Measurements from ENCODE around the gene IMPA2. TPM values are rescaled to one million over a fixed set of nuclear protein-coding genes. Genes with fewer than 3 reads are reported as not detected.
"Not testable (repeated sequence)": the region's sequence is repeated elsewhere in the genome, so short reads cannot be mapped to it uniquely, and the experiment has no call there.

The IMPA2 gene
- total RNA-seq, 1 donor from 2014 or later, result 31.8 TPM

DNA sequence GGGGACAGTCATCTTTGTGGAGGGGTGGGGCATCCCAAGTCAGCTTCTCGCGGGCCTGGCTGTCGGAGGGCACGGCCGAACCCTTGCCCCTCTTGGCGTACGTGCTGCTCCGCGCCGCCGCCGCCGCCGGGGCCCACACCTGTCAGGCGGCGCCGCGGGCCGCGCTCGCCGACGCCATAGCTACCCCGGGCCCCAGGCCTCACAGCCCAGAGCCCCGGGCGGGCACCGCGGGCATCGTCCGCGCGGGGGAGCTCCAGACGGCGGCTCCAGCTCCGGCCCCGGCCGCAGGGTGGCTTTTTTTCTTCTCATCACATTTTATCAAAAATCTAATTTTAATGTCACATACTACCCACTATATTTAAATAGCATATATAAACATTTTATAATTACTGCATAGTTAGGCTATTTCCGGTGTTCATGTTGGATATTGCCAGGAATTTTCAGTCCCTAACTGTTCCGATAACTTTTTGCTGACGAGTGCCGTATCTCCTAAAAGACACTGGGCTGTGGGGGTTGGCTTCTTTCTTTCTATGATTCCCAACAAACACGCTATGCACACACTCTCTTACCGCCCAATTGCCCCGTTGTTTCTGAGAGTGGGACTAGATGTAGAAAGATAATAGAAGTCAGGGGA, 87.1 kb downstream of the IMPA2 start:
- DNase-seq (ENCODE audit: low spot score), result not testable (repeated sequence)

DNA sequence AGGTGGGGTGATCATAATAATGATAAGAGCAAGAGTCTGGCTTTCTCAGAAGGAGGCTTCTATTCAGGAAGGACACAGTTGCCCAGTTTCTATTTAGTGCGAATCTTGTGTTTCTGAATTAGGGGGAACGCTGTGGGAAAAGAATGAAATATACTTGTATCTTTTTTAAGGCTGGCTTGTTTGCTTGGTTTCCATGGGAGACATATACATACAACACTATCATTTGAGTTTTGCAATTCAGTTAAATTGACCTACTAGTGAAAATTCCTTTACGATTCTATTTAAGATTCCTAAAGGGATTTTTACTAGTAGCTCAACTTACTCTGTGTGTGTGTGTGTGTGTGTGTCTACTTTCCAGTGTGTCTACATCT, 87.6 kb downstream of the IMPA2 start:
- DNase-seq (ENCODE audit: low spot score), result no peak

DNA sequence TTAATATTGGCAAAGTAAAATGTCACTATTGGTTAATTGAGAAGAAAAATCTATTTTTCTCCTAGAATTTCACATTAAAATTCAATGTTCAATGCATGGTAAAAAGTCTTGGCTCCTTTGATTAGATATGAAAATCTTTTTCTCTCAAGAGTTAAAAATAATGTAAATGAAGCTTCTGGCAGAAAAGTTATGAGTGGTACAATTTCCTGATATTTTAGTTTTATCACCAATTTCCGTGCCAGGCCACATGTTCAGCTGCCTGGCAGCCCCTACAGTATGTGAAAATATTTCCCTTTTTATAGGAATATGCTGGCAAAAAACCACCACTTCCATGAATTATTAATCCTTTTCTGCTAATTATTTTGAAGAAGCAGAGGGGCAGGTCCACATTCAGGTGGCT, 89.8 kb downstream of the IMPA2 start:
- DNase-seq (ENCODE audit: low spot score), result not testable (repeated sequence)

DNA sequence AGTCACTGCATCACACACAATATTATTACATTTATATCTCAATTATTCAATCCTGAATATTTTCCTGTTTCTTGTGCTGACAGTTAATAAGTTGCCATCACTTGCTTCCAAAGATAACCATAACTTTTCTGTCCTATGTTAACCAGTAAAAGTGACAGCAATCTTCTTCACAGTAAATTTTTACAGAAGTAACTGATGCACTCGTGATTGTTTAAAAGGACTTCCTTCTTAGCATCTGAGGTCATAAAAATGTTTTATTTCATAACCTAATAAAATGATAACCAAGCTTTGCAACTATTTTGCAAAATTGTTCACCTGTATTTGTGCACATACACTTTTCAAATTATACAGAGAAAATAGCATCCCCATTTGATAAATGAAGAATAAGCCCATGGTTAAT, 91.7 kb downstream of the IMPA2 start:
- DNase-seq (ENCODE audit: low spot score), result no peak

DNA sequence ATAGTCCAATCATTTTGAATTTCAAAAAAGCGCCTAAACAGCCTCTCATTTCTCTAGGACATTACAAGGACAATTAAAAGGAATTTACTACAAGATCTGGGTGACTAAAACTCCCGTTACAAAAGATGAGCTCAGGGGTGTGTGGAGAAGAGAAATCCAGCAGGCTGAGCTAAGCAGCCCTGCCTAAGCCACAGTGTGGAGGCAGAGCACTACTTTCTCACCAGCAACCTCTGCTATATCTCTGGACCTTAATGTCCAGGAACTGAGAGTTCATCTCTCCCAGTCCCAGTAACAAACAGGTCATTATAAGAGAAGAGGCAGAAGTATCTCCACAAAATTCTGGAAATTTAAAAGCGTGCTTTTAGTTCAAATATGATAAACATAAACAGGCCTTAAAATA, 93.4 kb downstream of the IMPA2 start:
- DNase-seq (ENCODE audit: low spot score), result no peak

DNA sequence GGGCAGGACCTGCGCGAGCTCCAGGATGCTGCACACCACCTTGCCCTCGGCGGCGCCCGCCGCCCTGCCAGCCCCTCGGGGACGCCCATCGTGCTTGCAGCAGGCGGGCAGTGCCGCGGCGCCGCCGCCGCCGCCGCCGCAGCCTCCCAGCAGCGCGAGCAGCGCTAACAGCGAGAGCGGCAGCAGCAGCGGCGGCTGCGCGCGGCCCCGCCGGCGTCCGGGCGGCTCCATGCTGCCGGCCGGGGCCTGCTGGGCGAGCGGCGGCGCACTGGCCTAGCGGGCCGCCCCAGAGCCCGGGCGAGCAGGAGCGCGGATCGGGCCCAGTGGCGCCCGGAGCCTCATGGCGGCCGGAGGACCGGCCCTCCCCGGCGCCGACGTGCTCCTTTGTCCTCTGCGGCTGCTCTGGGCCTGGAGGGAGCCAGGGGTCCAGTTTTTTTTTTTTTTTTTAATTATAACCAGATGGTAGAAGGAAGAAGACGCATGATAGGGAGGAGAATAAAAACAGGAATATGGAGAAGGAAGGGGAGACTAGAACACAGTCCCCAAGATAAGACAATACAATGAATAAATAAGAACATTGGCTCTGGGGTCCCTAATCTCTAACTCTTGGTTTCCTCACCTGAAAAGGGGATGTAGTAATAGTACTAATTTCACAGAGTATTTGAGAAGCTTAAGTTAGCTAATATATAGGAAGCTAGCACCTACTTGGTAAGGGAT, 95.3 kb downstream of the IMPA2 start:
- DNase-seq (ENCODE audit: low spot score), result no peak

DNA sequence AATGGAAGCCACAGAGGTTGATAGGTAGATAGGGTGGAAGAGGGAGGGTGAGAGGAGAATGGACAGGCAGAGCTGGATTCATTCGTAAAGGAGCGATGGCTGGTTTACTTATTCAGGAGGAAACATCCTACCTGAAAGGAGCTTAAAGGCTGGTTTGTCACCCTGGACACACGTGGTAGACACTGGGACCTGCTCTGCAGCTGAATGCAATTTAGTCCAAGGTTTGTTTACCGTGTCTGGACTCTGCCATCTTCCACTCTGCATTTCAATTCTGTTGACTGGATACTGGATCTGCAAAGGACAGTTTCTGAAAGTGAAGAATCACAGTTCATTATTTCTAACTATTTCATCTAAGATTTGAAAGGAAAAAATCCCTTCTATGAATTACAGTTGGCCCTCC, 96.7 kb downstream of the IMPA2 start:
- DNase-seq (ENCODE audit: low spot score), result not testable (repeated sequence)

DNA sequence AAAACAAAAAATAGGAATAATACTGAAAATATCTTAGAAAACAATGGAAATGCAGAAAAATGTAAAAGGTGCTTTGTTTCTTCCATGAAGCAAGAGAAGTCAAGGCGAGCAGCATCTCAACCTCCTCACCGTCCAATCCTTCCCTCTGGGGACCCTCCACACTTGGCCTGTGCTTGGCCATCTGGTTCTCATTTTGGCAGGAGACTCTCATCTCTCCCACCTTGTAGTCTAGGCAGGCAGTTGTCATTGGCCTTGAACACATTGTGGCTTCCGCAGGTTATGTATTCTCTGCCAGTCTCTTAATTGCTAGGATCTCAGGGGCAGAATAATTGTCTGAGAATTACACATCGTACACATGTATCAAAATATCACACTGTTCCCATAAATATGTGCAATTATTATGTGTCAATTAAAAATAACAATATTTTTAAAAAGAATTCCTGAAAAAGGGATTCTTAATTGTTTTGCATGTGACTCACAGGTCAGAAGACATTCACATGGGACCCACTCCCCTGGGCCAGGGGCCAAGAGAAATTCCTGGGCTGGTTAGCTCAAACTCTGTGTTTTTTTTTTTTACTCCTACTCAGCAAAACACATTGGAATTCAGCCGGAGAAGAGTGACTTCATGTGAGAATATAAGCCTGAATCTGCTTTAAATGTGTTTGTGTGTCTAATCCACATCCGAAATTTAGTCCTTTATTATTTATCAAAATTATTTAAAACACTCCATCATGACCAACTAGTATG, 98.4 kb downstream of the IMPA2 start:
- no peak for DNase-seq (ENCODE audit: low spot score)

Other genes with a start within 250 kb of the IMPA2 start
- 43.9 TPM for gene CHMP1B, start 130.1 kb upstream of the IMPA2 start, total RNA-seq
- 30.5 TPM for gene MPPE1, start 73.2 kb upstream of the IMPA2 start, total RNA-seq
- not detected for gene ANKRD62, start 112.3 kb downstream of the IMPA2 start, total RNA-seq